Measurements from ENCODE around the gene GRK6.
A peak's percentile ranks its signal among the peaks of the same experiment; 100 is the strongest.

The GRK6 gene

GRCh38 chr5:177427211-177427822 lies 841 bp downstream of the GRK6 start:
- no peak for DNase-seq

DNA sequence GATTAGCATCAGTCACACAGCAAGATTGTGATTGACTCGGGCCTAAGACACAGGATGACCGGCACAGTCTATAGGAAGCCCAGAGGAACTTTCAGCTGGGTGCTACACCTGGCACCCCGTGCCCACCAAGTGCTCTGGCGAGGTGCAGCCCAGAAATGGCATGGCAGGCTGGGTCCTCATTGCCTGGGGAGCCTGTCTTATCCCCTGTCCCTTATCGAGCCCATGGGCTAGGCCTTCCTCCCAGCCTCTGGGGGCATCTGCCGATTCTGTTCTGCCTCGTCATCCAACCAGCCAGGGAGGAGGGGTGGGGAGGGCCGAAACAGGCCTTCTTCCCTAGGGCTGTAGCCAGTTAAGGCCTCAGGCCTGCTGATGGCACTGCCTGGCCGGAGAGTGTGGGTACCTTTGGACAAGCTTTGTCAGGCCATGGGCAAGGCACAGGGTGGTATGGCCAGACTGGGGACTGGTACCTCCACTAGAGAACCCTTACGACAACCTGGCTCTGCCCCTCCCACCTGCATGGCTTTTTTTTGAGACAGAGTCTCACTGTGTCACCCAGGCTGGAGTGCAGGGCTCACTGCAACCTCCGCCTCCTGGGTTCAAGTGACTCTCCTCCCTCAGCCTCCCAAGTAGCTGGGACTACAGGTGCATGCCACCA lies 1.6 kb downstream of the GRK6 start:
- DNase-seq = peak; percentile 65

DNA sequence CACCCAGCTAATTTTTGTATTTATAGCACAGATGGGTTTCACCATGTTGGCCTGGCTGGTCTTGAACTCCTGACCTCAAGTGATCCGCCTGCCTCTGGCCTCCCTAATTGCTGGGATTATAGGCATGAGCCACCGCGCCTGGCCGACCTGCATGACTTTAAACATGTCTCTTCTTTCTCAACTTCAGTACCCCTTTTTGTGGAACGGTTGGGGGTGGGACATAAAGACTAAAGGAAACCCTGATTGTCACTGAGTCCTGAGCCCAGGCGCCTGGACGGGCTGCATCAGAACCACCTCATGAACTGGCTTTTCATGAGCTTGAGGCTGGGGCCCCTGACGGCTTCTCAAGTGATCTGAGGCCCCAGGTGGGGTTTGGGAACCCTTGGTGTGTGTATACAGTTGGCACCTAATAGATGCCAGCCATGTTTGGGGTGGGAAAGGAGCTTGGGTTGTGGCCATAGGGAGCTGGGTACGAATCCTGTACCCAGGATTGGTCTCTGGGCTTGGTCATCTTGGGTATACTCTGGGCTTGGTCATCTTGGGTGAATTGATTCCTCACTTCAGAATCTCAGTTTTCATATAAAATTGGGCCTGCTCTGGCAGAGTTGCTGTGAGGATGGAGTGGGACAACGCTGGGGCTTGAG lies 2.2 kb downstream of the GRK6 start:
- DNase-seq = no peak

DNA sequence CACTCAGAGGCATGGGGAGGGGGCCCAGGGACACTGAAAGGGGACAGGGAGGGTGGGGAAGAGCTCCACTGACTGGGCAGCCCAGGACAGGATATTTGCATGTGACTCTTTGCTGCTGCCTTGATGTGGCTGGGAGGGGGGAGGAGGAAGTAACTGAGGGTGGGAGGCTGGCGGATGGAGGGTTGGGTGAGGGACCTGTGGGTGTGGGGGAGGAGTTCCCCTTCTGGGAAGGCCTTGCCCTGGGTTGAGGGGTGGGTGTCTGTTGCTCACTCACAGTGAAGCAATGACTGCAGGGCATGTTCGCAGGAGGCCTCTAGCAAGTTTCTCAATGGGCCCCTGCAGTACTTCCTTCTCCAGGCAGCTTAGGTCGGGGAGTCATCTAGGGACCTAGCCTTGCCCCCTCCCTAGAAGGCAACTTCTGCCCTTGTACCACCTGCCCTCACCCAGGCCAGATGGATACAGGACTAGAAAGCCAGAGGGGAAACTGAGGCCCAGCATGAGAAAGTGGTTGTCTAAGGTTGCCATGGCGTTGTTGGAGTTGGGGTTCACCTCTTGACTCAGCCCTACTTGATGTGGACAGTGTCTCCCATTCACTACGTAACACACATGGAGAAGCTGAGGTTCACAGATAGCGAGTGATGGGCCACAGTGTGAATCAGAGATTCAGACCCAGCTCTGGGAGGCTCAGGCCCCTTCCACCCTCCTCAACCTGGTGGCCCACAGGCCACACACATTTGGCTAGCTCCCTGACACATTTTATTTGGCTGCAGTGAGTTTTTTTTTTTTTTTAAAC lies 3.0 kb downstream of the GRK6 start:
- peak; percentile 95 for DNase-seq

- no peak for DNase-seq
Observed at GRCh38 chr5:177430140-177430951, 3.9 kb downstream of the GRK6 start.

DNA sequence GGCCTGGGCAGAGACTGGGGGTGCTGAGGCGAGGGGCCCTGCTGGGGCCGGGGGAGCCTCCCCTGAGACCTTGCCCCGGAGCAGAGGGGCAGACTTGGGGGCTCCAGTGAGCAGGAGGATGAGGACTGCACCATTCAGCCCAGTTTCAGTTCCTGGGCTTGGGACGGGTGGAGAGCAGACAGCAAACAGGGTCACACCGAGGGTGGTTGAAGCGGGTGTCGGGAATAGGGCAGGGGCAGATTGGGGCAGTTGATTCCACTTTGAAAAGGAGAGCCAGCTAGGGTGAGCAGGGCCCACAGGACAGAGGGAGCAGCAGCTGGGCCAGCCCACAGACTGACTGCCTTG lies 4.5 kb downstream of the GRK6 start:
- DNase-seq = peak; percentile 37

GRCh38 chr5:177431317-177432142 lies 5.1 kb downstream of the GRK6 start:
- DNase-seq = peak; percentile 93

GRCh38 chr5:177432143-177432838 lies 5.8 kb downstream of the GRK6 start:
- no peak for DNase-seq

GRCh38 chr5:177432839-177433657 lies 6.6 kb downstream of the GRK6 start:
- no peak for DNase-seq

DNA sequence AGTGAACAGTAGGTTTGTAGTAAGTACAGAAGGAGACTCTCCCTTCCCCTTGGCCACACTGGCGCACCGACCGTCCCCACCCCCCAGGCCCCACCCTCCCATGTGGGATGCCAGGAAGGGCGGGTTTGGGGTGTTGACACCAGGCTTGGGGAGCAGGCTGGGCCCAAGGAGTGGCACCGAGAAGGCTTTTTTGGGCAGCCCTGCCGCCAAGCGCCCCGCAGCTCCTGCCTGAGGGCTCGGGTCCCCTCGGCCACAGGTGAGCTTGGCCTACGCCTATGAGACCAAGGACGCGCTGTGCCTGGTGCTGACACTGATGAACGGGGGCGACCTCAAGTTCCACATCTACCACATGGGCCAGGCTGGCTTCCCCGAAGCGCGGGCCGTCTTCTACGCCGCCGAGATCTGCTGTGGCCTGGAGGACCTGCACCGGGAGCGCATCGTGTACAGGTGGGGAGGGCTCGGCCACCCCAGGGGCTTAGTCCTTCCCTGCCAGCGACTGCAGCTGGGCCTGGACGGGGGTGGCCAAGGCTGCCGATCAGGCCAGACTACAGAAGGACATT lies 7.3 kb downstream of the GRK6 start:
- DNase-seq = no peak

DNA sequence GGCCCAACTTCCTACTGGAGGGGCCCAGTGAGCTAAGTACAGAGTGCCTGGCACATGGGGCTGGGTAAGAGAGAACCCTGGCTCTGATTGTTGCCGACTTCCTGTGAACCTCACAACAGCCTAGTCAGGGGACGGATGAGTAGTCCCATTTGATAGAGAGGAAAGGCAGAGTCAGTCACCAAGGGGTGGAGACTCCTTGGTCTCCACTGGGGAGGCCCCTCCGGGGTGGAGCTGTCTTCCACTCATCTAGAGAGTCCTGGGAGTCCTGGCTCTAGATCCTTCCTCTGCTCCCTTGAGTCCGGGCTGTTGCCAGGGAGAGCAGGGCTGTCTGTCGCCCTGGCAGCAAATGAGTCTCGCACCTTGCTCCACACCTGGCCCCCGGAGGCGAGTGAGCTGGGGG lies 8.0 kb downstream of the GRK6 start:
- peak; percentile 83 for DNase-seq

DNA sequence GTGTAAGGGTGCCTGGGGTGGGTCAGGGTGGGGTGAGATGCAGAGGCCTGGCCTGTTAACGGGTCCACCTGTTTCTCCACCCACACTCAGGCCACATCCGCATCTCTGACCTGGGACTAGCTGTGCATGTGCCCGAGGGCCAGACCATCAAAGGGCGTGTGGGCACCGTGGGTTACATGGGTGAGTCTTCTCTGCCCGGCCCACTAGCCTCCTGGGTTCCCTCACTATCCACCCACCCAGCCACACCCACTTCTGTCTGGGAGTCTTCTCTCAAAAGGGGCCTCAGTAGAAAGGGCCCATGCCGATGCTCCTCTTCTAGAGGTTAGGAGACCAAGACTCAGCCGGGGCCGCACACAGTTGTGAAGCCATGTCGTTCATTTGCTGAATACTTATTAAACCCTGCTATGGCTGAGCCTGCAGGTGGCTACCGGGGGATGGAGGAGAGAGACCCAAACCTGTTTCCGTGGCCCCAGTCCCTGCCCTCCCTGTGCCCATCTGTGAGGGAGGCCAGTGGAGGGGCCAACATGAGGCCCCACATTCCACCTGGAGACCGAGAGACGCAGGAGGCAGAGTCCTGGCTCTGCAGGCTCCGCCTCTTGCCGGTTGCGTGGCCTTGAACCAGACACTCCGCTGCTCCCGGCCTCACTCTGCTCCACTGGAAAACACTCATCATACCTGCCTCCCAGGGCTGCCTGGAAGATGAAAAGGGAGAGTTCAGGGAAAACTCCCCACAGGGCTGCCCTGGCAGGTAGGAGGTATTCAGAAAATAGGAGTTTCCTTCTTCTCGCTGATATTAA lies 8.7 kb downstream of the GRK6 start:
- DNase-seq = no peak

GRCh38 chr5:177435847-177436536 lies 9.5 kb downstream of the GRK6 start:
- no peak for DNase-seq

GRCh38 chr5:177437623-177438022 lies 11.1 kb downstream of the GRK6 start:
- no peak for DNase-seq

DNA sequence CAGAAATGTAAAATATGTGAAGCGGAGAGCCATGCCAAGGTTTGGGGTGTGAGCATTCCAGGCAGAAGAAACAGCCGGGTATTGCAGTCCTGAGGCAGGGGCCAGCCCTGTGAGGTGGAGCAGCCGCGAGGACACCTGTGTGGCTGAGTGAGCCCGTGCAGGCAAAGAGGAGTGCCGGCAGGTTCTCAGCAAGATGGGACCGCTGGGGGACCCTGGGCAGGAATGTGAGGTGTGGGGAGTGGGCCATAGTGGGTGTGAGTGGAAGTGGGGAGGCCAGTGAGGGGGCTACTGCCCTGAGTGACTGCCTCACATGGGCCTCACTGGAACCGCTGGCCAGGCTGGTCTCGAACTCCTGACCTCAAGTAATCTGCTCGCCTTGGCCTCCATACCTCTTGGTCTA lies 12.0 kb downstream of the GRK6 start:
- no peak for DNase-seq

GRCh38 chr5:177439518-177440053 lies 13.1 kb downstream of the GRK6 start:
- no peak for DNase-seq

DNA sequence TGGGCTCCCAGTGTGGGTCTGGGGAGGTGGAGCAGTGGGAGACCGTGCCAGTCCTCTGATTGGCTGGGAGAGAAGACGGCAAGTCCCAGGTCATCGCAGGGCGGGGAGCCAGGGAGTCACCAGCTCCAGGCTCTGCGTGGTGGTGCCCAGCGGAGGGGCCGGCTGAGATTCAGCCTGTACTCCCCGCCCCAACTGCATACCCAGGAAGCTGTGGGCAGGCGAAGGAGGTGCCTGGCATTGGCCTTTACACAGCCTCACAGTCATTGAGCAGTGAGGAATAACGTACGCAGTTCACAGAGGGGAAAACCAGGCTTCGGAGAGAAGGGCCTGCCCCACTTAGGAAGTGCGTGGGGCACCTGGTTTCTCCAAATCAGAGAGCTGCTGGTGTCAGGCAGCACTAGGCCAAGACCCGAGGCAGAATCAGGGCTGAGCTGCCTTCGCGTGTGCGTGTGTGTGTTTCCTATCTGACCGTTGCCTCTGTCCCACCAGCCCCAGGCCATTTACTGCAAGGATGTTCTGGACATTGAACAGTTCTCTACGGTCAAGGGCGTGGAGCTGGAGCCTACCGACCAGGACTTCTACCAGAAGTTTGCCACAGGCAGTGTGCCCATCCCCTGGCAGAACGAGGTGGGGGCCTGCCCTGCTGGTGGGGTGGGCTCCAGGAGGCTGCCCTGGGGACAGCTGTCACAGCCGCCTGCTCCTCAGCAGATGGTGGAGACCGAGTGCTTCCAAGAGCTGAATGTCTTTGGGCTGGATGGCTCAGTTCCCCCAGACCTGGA lies 13.9 kb downstream of the GRK6 start:
- peak; percentile 44 for DNase-seq
